ENCODE data around the gene CTTN.

CTTN gene

DNA sequence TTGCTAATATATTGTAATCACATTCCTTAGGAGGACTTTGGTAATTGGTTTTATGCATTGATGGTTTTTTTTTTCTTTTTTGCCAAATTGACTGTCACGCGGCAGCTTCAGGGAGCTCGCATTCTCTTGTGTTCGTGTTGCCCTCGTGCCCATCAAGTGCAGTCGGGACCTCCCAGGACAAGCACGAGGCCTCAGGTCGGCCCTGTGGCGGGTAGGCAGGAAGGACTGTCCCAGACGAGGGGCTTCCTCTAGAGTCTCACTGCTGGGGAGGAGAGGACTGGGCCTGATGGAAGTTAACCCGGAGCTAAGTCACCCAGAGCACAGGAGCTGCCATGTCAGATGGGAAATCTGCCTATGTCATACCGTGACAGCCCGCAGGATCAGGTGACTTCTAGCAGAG is 37.0 kb downstream of the CTTN start:
- Histone ChIP-seq H3K4me3 (replicated peaks; ENCODE audit: insufficient read depth, low read length) (no peak overlapping the region), H3K27ac (replicated peaks) (no peak overlapping the region), H3K27me3 (ENCODE audit: insufficient read depth, poor library complexity, severe bottlenecking) (peaks cover 7% of the 10 kb centered on the region)
- no peak for TF ChIP-seq SPI1 (IDR thresholded peaks at IDR 0.05; ENCODE audit: borderline replicate concordance, low read depth)
- no peak for TF ChIP-seq POLR2AphosphoS5 (IDR thresholded peaks at IDR 0.05; ENCODE audit: low read depth)
- no peak for TF ChIP-seq GABPA (IDR thresholded peaks at IDR 0.05; ENCODE audit: low read depth)
- TF ChIP-seq, protein P1, sequence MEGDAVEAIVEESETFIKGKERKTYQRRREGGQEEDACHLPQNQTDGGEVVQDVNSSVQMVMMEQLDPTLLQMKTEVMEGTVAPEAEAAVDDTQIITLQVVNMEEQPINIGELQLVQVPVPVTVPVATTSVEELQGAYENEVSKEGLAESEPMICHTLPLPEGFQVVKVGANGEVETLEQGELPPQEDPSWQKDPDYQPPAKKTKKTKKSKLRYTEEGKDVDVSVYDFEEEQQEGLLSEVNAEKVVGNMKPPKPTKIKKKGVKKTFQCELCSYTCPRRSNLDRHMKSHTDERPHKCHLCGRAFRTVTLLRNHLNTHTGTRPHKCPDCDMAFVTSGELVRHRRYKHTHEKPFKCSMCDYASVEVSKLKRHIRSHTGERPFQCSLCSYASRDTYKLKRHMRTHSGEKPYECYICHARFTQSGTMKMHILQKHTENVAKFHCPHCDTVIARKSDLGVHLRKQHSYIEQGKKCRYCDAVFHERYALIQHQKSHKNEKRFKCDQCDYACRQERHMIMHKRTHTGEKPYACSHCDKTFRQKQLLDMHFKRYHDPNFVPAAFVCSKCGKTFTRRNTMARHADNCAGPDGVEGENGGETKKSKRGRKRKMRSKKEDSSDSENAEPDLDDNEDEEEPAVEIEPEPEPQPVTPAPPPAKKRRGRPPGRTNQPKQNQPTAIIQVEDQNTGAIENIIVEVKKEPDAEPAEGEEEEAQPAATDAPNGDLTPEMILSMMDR (IDR thresholded peaks at IDR 0.05; ENCODE audit: insufficient read depth, low read length), result no peak
- TF ChIP-seq, protein P2, sequence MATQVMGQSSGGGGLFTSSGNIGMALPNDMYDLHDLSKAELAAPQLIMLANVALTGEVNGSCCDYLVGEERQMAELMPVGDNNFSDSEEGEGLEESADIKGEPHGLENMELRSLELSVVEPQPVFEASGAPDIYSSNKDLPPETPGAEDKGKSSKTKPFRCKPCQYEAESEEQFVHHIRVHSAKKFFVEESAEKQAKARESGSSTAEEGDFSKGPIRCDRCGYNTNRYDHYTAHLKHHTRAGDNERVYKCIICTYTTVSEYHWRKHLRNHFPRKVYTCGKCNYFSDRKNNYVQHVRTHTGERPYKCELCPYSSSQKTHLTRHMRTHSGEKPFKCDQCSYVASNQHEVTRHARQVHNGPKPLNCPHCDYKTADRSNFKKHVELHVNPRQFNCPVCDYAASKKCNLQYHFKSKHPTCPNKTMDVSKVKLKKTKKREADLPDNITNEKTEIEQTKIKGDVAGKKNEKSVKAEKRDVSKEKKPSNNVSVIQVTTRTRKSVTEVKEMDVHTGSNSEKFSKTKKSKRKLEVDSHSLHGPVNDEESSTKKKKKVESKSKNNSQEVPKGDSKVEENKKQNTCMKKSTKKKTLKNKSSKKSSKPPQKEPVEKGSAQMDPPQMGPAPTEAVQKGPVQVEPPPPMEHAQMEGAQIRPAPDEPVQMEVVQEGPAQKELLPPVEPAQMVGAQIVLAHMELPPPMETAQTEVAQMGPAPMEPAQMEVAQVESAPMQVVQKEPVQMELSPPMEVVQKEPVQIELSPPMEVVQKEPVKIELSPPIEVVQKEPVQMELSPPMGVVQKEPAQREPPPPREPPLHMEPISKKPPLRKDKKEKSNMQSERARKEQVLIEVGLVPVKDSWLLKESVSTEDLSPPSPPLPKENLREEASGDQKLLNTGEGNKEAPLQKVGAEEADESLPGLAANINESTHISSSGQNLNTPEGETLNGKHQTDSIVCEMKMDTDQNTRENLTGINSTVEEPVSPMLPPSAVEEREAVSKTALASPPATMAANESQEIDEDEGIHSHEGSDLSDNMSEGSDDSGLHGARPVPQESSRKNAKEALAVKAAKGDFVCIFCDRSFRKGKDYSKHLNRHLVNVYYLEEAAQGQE (IDR thresholded peaks at IDR 0.05; ENCODE audit: insufficient replicate concordance, low read depth), result no peak
- DNase-seq (ENCODE audit: low read depth in 1 of 2, low spot score in 1 of 2), result no peak

DNA sequence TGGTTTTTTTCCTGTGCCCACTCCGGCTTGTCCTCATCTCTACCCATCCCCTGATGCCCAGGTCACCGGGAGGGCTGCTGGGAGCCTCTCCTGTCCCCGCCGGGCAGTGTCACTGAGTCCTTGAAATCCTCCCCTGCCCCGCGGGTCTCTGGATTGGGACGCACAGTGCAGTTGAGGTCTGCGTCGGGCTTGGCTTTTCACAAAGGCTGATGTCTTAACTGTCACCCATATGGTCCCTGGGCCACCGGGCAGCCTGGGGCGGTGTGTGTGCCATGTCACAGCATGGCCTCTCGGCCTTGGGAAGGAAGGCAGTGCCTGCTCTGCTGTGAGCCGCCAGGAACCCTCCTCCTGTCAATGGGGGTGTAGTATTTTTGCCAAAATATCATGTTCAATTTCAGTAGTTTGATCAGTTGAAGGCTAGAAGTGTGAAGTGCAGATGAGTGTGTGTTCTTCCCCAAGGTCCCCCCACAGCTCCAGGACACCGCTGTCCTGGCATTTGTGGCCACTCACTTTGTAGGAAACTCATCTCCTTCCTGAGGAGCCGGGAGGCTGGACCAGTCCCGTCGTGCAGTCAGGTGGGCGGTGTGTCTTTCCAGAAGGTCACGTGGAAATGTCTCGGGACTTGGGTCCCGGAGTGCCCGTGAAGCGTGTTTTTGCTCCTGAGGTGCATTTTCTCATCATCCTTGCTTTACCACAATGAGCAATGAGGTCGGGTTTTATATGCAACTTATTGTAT is 37.6 kb downstream of the CTTN start:
- Histone ChIP-seq H3K27ac (replicated peaks) (no peak overlapping the region), H3K27me3 (ENCODE audit: insufficient read depth, poor library complexity, severe bottlenecking) (peaks cover 6% of the 10 kb centered on the region), H3K4me3 (replicated peaks; ENCODE audit: insufficient read depth, low read length) (no peak overlapping the region)
- no peak for DNase-seq (ENCODE audit: low read depth in 1 of 2, low spot score in 1 of 2)
- TF ChIP-seq GABPA (IDR thresholded peaks at IDR 0.05; ENCODE audit: low read depth) (no peak), POLR2AphosphoS5 (IDR thresholded peaks at IDR 0.05; ENCODE audit: low read depth) (no peak), SPI1 (IDR thresholded peaks at IDR 0.05; ENCODE audit: borderline replicate concordance, low read depth) (no peak)
- TF ChIP-seq, protein P1 (IDR thresholded peaks at IDR 0.05; ENCODE audit: insufficient read depth, low read length), result no peak
- TF ChIP-seq, protein P2 (IDR thresholded peaks at IDR 0.05; ENCODE audit: insufficient replicate concordance, low read depth), result no peak

DNA sequence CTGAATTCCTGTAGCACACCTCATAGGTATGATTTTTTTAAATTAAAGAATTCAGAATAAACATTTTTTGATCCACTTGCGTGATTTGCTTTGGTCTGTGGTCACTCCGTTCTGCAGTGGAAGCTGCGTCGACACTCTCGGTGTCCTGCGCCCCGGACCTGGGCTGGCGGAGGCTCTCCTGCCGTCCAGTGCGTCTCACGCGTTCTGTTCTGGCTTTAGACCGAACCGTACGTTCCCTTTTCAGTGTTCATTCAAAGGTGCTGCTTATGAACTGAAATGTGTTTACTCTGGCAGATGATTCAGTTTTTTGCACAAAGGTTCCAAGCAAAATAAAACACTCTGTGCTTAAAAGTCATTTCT is 38.2 kb downstream of the CTTN start:
- DNase-seq (ENCODE audit: low read depth in 1 of 2, low spot score in 1 of 2), result no peak
- Histone ChIP-seq H3K4me3 (replicated peaks; ENCODE audit: insufficient read depth, low read length) (no peak overlapping the region), H3K27me3 (ENCODE audit: insufficient read depth, poor library complexity, severe bottlenecking) (peaks cover 6% of the 10 kb centered on the region), H3K27ac (replicated peaks) (no peak overlapping the region)
- TF ChIP-seq POLR2AphosphoS5 (IDR thresholded peaks at IDR 0.05; ENCODE audit: low read depth), result no peak

DNA sequence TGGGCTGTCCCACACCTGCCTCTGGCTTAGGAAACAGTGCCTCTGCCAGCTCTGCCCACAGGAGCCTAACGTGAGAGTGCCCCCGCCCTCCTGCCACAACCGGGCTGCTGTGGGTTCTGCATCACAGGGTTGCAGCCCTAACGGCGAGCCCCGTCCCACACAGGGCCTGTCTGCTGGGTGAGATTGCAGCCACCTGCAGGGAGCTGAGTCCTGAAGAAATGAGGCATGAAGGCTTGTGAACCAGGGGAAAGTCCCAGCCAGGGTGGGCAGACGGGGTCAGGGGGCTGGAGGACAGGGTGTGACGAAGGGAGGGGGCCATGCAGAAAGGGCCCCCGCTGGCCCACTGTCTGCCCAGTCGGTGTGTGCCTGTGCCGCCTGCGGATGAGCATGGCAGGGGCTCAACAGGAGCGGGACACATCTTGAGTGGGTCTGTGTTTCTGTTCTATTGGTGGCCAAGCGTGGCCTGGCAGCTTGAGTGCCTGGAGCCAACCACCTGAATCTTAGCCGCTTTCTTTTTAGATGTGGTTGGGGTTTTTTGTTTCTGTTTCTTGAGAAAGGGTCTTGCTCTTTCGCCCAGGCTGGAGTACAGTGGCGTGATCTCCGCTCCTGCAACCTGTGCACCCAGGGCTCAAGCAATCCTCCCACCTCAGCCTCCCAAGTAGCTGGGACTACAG is 38.9 kb downstream of the CTTN start:
- TF ChIP-seq GABPA (IDR thresholded peaks at IDR 0.05; ENCODE audit: low read depth), result no peak
- no peak for TF ChIP-seq SPI1 (IDR thresholded peaks at IDR 0.05; ENCODE audit: borderline replicate concordance, low read depth)
- TF ChIP-seq, protein P2 (IDR thresholded peaks at IDR 0.05; ENCODE audit: insufficient replicate concordance, low read depth), result no peak
- no peak for TF ChIP-seq POLR2AphosphoS5 (IDR thresholded peaks at IDR 0.05; ENCODE audit: low read depth)
- TF ChIP-seq, protein P1 (IDR thresholded peaks at IDR 0.05; ENCODE audit: insufficient read depth, low read length), result no peak
- no peak for DNase-seq (ENCODE audit: low read depth in 1 of 2, low spot score in 1 of 2)
- Histone ChIP-seq H3K27ac (replicated peaks) (no peak overlapping the region), H3K4me3 (replicated peaks; ENCODE audit: insufficient read depth, low read length) (no peak overlapping the region), H3K27me3 (ENCODE audit: insufficient read depth, poor library complexity, severe bottlenecking) (peaks cover 6% of the 10 kb centered on the region)

All from HL-60 (cell line).